ENCODE measurements around the gene SNX14.
A peak's percentile ranks its signal among the peaks of the same experiment; 100 is the strongest.
"Not testable (repeated sequence)": the region's sequence is repeated elsewhere in the genome, so short reads cannot be mapped to it uniquely, and the experiment has no call there.

The SNX14 gene

DNA sequence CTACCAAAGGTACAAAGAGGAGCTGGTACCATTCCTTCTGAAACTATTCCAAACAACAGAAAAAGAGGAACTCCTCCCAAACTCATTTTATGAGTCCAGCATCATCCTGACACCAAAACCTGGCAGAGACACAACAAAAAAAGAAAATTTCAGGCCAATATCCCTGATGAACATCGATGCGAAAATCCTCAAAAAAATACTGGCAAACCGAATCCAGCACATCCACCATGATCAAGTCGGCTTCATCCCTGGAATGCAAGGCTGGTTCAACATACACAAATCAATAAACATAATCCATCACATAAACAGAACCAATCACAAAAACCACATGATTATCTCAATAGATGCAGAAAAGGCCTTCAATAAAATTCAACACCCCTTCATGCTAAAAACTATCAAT is 10.8 kb downstream of the SNX14 start:
- H3K27me3 ChIP-seq (ENCODE audit: insufficient read depth, poor library complexity, severe bottlenecking); H3K4me3 ChIP-seq (replicated peaks; ENCODE audit: insufficient read depth, low read length); H3K27ac ChIP-seq (replicated peaks); DNase-seq (ENCODE audit: low read depth in 1 of 2, low spot score in 1 of 2): not testable (repeated sequence)
- peak; percentile 2; the same call in 1 of the 2 replicates for TF ChIP-seq SPI1 (IDR thresholded peaks at IDR 0.05; ENCODE audit: borderline replicate concordance, low read depth)

DNA sequence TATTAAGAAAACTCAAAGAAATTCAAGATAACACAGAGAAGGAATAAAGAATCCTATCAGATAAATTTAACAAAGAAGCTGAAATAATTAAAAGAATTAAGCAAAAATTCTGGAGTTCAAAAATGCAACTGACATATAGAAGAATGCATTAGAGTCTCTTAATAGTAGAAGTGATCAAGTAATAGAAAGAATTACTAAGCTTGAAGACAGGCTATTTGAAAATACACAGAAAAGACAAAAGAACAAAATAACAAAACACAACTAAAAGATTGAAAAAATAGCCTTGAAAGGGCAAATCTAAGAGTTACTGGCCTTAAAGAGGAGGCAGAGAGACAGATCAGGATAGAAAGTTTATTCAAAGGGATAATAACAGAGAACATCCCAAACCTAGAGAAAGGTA is 12.1 kb downstream of the SNX14 start:
- Histone ChIP-seq H3K27ac (replicated peaks) (no peak overlapping the region), H3K4me3 (replicated peaks; ENCODE audit: insufficient read depth, low read length) (no peak overlapping the region), H3K27me3 (ENCODE audit: insufficient read depth, poor library complexity, severe bottlenecking) (no peaks in the 10 kb centered on the region)
- DNase-seq (ENCODE audit: low read depth in 1 of 2, low spot score in 1 of 2): no peak
- TF ChIP-seq GABPA (IDR thresholded peaks at IDR 0.05; ENCODE audit: low read depth) (no peak), CTCF (IDR thresholded peaks at IDR 0.05; ENCODE audit: insufficient read depth, low read length) (no peak), SPI1 (IDR thresholded peaks at IDR 0.05; ENCODE audit: borderline replicate concordance, low read depth) (no peak), POLR2AphosphoS5 (IDR thresholded peaks at IDR 0.05; ENCODE audit: low read depth) (no peak)
- TF ChIP-seq, protein P1, sequence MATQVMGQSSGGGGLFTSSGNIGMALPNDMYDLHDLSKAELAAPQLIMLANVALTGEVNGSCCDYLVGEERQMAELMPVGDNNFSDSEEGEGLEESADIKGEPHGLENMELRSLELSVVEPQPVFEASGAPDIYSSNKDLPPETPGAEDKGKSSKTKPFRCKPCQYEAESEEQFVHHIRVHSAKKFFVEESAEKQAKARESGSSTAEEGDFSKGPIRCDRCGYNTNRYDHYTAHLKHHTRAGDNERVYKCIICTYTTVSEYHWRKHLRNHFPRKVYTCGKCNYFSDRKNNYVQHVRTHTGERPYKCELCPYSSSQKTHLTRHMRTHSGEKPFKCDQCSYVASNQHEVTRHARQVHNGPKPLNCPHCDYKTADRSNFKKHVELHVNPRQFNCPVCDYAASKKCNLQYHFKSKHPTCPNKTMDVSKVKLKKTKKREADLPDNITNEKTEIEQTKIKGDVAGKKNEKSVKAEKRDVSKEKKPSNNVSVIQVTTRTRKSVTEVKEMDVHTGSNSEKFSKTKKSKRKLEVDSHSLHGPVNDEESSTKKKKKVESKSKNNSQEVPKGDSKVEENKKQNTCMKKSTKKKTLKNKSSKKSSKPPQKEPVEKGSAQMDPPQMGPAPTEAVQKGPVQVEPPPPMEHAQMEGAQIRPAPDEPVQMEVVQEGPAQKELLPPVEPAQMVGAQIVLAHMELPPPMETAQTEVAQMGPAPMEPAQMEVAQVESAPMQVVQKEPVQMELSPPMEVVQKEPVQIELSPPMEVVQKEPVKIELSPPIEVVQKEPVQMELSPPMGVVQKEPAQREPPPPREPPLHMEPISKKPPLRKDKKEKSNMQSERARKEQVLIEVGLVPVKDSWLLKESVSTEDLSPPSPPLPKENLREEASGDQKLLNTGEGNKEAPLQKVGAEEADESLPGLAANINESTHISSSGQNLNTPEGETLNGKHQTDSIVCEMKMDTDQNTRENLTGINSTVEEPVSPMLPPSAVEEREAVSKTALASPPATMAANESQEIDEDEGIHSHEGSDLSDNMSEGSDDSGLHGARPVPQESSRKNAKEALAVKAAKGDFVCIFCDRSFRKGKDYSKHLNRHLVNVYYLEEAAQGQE (IDR thresholded peaks at IDR 0.05; ENCODE audit: insufficient replicate concordance, low read depth): no peak

DNA sequence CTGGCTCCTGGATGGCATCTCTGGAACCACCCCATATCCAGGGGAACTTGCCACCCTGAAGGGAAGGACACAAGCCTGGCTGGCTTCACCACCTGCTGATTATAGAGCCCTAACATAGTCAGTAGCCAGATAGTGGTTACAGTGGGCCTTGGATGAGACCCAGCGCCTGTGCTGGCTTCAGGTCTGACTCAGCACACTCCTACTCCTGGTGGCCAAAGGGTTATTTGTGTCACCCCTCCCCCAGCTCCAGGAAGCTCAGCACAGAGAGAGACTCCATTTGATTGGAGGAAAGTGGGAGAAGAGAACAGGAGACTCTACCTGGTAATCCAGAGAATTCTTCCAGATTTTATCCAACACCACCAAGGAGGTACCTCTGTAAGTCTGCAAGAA is 12.8 kb downstream of the SNX14 start:
- Histone ChIP-seq H3K27me3 (ENCODE audit: insufficient read depth, poor library complexity, severe bottlenecking) (no peaks in the 10 kb centered on the region), H3K27ac (replicated peaks) (no peak overlapping the region), H3K4me3 (replicated peaks; ENCODE audit: insufficient read depth, low read length) (no peak overlapping the region)
- DNase-seq (ENCODE audit: low read depth in 1 of 2, low spot score in 1 of 2): no peak
- no peak for TF ChIP-seq POLR2AphosphoS5 (IDR thresholded peaks at IDR 0.05; ENCODE audit: low read depth)
- TF ChIP-seq, protein P1 (IDR thresholded peaks at IDR 0.05; ENCODE audit: insufficient replicate concordance, low read depth): no peak
- no peak for TF ChIP-seq GABPA (IDR thresholded peaks at IDR 0.05; ENCODE audit: low read depth)
- TF ChIP-seq SPI1 (IDR thresholded peaks at IDR 0.05; ENCODE audit: borderline replicate concordance, low read depth): no peak
- TF ChIP-seq CTCF (IDR thresholded peaks at IDR 0.05; ENCODE audit: insufficient read depth, low read length): no peak

DNA sequence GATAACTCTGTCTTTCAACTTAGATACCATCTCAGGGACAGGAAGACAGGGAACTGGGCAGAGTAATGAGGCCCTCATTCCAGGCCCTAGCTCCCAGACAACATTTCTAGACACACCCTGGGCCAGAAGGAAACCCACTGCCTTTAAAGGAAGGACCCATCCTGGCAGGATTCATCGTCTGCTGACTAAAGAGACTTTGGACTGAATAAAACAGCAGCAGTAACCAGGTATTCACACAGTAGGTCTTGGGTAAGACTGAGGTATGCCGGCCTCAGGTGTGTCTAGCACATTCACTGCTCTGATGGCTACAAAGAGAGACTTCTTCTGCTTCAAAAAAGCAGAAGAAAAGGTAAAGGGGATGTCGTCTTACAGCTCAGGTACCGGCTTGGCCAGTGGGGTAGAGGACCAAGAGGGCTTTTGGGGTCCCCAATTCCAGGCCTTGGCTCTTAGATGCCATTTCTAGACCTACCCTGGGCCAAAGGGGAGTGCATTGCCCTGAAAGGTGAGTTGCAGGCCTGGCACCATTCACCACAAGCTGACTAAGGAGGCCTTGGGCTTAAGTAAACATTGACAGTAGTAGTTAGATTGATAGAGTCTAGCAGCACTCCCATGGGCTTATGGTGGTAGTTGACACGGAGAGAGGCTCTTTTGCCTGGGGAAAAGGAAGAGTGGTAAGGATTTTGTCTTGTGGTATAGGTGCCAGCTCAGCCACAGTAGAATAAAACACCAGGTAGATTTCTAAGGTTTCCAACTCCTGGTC is 13.4 kb downstream of the SNX14 start:
- Histone ChIP-seq H3K27me3 (ENCODE audit: insufficient read depth, poor library complexity, severe bottlenecking) (no peaks in the 10 kb centered on the region), H3K4me3 (replicated peaks; ENCODE audit: insufficient read depth, low read length) (no peak overlapping the region), H3K27ac (replicated peaks) (no peak overlapping the region)
- TF ChIP-seq CTCF (IDR thresholded peaks at IDR 0.05; ENCODE audit: insufficient read depth, low read length) (no peak), SPI1 (IDR thresholded peaks at IDR 0.05; ENCODE audit: borderline replicate concordance, low read depth) (no peak), POLR2AphosphoS5 (IDR thresholded peaks at IDR 0.05; ENCODE audit: low read depth) (no peak), GABPA (IDR thresholded peaks at IDR 0.05; ENCODE audit: low read depth) (no peak)
- TF ChIP-seq, protein P1 (IDR thresholded peaks at IDR 0.05; ENCODE audit: insufficient replicate concordance, low read depth): no peak
- DNase-seq (ENCODE audit: low read depth in 1 of 2, low spot score in 1 of 2): no peak

Measured in HL-60 (cell line).